GM12873 (cell line): Measurements from ENCODE around the gene LTC4S.

ENCODE experiments used
- CTCF ChIP-seq: IDR thresholded peaks from 2 replicates; pipeline ENCODE4 v1.5.1; 2012; ENCODE audit warnings: low read depth, mild to moderate bottlenecking, moderate library complexity, low read length, control low read depth; ENCODE audit not compliant: insufficient read depth; ENCODE audit errors: missing control alignments

LTC4S gene

GRCh38 chr5:179796877-179797608 lies 3.3 kb downstream of the LTC4S start:
- no peak for TF ChIP-seq CTCF

GRCh38 chr5:179797741-179798140 lies 4.0 kb downstream of the LTC4S start:
- no peak for TF ChIP-seq CTCF

GRCh38 chr5:179798144-179798770 lies 4.5 kb downstream of the LTC4S start:
- no peak for TF ChIP-seq CTCF

DNA sequence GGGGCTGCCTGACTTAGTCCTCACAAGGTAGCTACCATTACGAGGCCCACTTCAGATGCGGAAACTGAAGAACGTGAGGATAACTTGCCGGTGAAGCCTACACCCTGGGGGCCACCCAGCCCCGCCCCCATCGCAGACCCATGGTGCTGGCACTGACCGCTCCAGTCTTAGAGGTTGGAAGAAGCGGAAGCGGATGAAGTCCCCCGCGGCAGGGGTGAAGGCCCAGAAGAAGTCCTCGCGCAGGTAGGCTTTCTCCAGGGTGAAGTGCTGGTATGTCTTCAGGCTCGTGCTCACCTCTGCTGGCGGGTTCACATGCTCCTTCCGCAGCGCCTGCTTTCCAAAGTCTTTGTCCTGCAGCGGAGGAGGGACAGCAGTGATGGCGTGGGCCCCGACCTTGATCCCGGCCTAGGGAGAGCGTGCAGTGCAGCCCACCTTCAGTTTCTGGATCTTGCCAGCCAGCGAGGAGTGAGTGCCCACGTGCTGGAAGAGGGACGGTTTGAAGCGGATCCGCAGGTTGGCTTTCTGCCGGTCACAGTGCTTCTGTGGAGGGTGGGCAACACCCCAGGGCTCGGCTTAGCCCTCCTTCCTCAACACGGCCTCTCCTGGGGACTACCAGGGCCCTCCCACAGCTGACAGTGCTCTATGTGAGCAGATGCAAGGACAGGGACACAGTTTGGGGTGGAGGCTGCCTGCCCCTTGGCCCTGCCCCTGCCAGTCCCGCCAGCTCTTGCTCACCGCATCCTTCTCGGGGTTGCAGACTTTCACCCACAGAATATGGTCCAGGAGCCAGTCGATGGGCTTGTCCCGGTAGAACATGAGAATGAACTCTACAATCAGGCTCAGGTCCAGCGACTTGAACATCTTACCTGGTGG lies 5.2 kb downstream of the LTC4S start:
- TF ChIP-seq CTCF: no peak

DNA sequence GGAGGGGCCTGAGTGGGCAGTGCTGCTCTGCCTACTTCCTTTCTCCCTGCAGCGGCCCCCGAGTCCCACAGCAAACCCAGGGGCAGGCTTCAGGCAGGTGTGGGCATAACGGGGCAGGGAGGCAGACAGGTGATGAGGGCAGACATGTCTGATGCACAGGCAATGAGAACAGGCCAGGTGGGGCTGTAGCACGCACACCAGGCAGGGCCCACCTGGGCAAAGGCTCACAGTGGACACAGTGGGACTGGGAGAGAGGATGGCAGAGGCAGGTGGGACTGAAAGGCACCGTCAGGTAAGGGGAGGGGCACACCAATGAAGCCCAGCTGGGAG lies 5.8 kb downstream of the LTC4S start:
- TF ChIP-seq CTCF: no peak

- TF ChIP-seq CTCF: no peak
Observed at GRCh38 chr5:179800071-179800695, 6.4 kb downstream of the LTC4S start.
